Chondrocyte (in vitro differentiated cells): ENCODE measurements around the gene CACNA1F. TPM values are rescaled to one million over a fixed set of nuclear protein-coding genes. Genes with fewer than 3 reads are reported as not detected.

Experiments used
- DNase-seq: peaks from one replicate; pipeline ENCODE4 v3.0.0; 2021; ENCODE audit warnings: mixed read lengths, low spot score
- H3K27ac Mint-ChIP-seq: one replicate; pipeline ENCODE4 v1.8.0; 2021; ENCODE audit warnings: mild to moderate bottlenecking, moderate library complexity, mixed read lengths; ENCODE audit not compliant: unreplicated experiment
- H3K27me3 Mint-ChIP-seq: 2 replicates; pipeline ENCODE4 v1.8.0; 2021; ENCODE audit warnings: low read depth, mixed read lengths
- H3K36me3 Mint-ChIP-seq: 2 replicates; pipeline ENCODE4 v1.8.0; 2021; ENCODE audit warnings: low read depth, mixed read lengths
- H3K4me1 Mint-ChIP-seq: 2 replicates; pipeline ENCODE4 v1.8.0; 2021; ENCODE audit warnings: low read depth, mild to moderate bottlenecking, mixed read lengths
- H3K4me3 Mint-ChIP-seq: one replicate; pipeline ENCODE4 v1.8.0; 2021; ENCODE audit warnings: mild to moderate bottlenecking, moderate library complexity, mixed read lengths; ENCODE audit not compliant: unreplicated experiment
- H3K9me3 Mint-ChIP-seq: 2 replicates; pipeline ENCODE4 v1.8.0; 2021; ENCODE audit warnings: low read depth, mixed read lengths
- CTCF ChIP-seq: fragments of 200-600 bp; sonication (generic); IDR thresholded peaks from 2 replicates; pipeline ENCODE4 v1.5.0; 2021; ENCODE audit warnings: antibody characterized with exemption, mild to moderate bottlenecking, moderate library complexity
- total RNA-seq: library from RNA; stranded (reverse); gene quantifications from 3 replicates; pipeline ENCODE4 v1.2.1, GENCODE V29; 2021

CACNA1F gene
- total RNA-seq, 1 donor from 2014 or later = not detected

- no peak overlapping the region for H3K4me3 Mint-ChIP-seq
- peaks cover 4% of the 10 kb centered on the region for H3K9me3 Mint-ChIP-seq
- H3K4me1 Mint-ChIP-seq = peaks cover 15% of the 10 kb centered on the region
- no peak for DNase-seq
- TF ChIP-seq CTCF = peak; percentile 75
- H3K36me3 Mint-ChIP-seq = no peaks in the 10 kb centered on the region
- no peak overlapping the region for H3K27ac Mint-ChIP-seq
- no peaks in the 10 kb centered on the region for H3K27me3 Mint-ChIP-seq
Measured at GRCh38 chrX:49192722-49193328, 40.3 kb downstream of the CACNA1F start.

DNA sequence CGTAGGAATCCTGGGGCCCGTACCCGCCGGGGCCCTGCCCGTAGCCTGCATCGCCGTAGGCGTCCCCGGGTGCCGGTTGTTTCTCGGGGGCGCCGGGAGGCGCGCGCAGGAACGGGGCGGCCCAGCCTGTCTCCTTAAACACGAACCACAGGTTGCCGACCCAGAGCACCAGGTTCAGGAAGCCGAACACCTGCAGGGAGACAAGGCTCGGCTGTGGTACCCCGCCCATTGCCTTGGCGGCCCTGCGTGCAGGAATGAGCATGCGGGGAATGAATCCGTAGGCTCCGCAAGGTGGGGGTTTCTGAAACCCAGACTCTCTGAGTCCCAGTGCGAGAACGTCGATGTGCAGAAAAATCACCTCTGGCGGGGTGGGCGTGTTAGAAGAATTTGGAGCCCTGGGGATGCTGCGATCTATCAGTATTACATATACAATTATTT, 41.5 kb downstream of the CACNA1F start:
- Mint-ChIP-seq H3K36me3 (no peaks in the 10 kb centered on the region), H3K27me3 (no peaks in the 10 kb centered on the region), H3K27ac (peak overlapping the region; percentile 10), H3K4me3 (peak overlapping the region; percentile 76), H3K4me1 (peaks cover 15% of the 10 kb centered on the region), H3K9me3 (peaks cover 4% of the 10 kb centered on the region)
- no peak for TF ChIP-seq CTCF
- DNase-seq = no peak

DNA sequence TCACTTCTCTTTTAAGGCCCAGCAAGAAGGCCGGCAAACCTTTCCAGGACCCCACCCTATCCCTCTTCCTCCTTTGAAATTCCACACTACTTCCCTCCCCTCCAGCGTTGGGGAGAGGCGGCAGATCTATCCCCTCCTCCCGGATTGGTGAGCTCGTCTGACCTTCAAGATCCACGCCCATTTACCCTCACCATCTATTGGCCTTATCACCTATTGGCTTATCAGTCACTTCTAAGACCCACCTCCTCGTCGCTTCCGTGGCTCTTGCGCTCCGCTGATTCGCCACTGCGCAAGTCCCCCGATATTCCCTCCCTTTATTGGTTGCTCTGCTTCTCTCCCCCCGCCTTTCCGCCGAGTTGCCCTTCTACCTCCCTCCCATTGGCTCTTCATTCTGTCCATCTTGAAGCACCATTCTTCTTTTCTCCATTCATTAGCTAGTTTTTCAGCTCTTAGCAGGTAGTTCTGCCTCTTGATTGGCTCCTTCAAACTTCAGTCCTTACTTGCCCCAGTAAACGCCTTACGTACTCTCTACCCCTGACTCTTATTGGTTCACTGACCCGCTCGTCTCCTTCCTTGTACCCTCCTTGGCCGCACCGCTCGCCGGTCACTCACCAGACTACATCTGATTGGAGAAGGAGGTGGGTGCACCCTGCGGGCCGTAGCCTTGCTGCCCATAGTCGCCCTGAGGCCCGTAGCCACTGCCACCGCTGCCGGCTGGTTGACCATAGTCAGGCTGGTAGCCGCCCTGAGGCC, 42.1 kb downstream of the CACNA1F start:
- no peak for TF ChIP-seq CTCF
- H3K27ac Mint-ChIP-seq = peak overlapping the region; percentile 88
- no peak for DNase-seq
- no peaks in the 10 kb centered on the region for H3K27me3 Mint-ChIP-seq
- H3K9me3 Mint-ChIP-seq = peaks cover 4% of the 10 kb centered on the region
- H3K4me3 Mint-ChIP-seq = peak overlapping the region; percentile 76
- H3K4me1 Mint-ChIP-seq = peaks cover 15% of the 10 kb centered on the region
- no peaks in the 10 kb centered on the region for H3K36me3 Mint-ChIP-seq

- peaks cover 4% of the 10 kb centered on the region for H3K9me3 Mint-ChIP-seq
- H3K4me3 Mint-ChIP-seq = peak overlapping the region; percentile 76
- H3K27me3 Mint-ChIP-seq = no peaks in the 10 kb centered on the region
- no peak for DNase-seq
- peak overlapping the region; percentile 4 for H3K27ac Mint-ChIP-seq
- H3K36me3 Mint-ChIP-seq = no peaks in the 10 kb centered on the region
- H3K4me1 Mint-ChIP-seq = peaks cover 23% of the 10 kb centered on the region
- no peak for TF ChIP-seq CTCF
Measured at GRCh38 chrX:49189606-49190005, 43.5 kb downstream of the CACNA1F start.

GRCh38 chrX:49188468-49189076, 44.6 kb downstream of the CACNA1F start:
- Mint-ChIP-seq H3K36me3 (no peaks in the 10 kb centered on the region), H3K27ac (peak overlapping the region; percentile 63), H3K4me3 (no peak overlapping the region), H3K4me1 (peaks cover 31% of the 10 kb centered on the region), H3K9me3 (peaks cover 4% of the 10 kb centered on the region), H3K27me3 (no peaks in the 10 kb centered on the region)
- no peak for TF ChIP-seq CTCF
- DNase-seq = no peak
